Stimulated activated CD8-positive, alpha-beta memory T cell treated with anti-CD3 and anti-CD28 coated beads, Interleukin-15, amount 100 ng/mL, for 1 hour (primary cell): Measurements from ENCODE around the gene AGBL1.

ENCODE experiments used
- DNase-seq: peaks from one replicate; pipeline ENCODE4 v3.0.0-alpha.2; 2020; ENCODE audit warnings: low read depth

Gene AGBL1

DNA sequence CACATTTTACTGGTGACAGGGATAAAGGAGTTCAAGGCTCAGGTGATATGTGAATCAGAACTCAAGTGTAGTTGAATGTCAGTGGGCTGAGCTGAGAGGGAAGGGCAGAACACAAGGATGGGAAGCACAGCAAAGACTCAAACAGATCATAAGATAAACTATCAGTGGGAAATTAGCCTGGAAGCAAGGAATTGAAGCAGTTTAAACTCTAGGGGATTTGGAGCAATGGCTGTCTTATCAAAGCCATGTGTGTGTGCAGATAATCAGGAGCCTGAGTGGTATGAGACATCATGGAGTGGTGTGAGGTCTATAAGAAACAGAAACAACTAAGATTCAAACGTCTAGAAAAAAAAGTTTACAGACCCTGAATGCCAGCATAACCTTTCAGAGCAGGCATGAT lies 634.6 kb downstream of the AGBL1 start:
- DNase-seq: no peak

DNA sequence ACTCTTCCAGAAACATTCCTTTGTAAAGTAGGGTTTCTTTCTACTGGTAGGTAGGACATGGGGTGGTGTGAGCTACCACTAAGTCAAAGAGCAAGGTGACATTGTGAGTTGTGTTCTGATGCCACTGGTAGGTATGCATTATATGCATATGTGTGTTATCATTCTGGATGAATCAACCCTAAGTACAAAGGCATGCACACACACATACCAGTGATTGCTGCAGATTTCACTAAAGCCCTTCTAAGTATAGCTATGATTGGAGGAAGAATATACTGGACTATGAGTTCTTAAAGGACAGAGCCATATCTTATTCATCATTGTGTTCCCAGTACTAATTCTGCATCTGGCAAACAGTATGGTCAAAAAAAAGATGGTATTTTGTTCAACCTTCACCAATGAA lies 646.0 kb downstream of the AGBL1 start:
- no peak for DNase-seq

DNA sequence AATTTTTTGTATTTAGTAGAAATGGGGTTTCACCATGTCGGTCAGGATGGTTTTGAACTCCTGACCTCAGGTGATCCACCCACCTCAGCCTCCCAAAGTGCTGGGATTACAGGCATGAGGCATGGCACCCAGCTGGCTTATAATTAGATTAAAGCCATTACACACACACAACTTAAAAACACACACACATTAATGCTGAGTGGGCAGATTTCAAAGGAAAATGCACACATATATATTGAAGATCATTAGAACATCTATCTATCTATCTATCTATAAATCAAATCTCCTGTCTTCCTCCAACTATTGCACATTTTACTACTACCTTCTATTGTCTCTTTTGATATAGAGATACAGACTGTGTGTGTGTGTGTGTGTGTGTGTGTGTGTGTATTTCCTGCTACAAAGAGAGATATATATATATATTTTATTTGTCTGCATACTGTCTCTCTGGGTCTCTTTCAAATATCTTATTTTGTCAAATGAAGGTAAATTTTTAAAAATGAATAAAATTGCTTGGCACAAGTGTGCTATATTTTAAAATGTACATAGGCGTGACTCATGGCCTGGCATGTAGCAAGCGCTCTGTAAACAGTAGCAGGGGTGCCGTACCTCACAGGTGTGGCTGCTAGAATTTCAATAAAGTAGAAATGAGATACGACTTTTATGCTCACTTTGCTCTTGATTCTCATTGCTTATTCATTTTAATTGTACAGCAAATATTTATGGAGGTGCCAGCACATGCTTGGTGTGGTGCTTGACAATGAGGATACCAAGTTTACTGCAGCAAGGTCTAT lies 655.8 kb downstream of the AGBL1 start:
- no peak for DNase-seq

DNA sequence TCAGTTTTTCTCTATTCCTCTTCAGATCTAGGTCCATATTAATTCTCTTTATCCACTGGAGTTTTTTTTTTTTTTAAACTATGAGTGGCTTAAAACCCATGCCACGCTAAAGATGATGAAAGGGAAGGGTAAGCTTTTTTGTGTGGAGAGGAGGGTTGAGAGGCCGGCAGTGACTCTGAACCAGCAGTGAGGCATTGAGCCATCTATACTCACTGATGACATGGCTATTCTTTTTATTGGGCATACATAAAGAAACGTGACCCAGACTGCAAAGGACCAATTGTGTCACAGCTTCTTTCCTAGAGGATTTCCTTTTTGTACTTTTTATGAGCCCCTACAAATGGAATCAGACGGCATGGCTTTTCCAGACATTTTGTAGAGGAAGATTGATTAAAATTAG lies 662.2 kb downstream of the AGBL1 start:
- no peak for DNase-seq

GRCh38 chr15:86743283-86743903 lies 663.7 kb downstream of the AGBL1 start:
- peak; percentile 36 for DNase-seq

GRCh38 chr15:86744198-86744780 lies 664.6 kb downstream of the AGBL1 start:
- DNase-seq: no peak

DNA sequence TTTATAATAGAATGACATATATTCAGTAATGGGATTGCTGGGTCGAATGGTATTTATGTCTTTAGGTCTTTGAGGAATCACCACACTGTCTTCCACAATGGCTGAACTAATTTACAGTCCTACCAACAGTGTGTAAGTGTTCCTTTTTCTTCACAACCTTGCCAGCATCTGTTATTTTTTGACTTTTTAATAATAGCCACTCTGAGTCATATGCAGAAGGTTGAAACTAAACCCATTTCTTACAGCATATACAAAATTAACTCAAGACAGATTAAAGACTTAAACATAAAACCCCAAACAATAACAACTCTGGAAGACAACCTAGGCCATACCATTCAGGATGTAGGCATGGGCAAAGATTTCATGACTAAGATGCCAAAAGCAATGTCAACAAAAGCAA lies 671.4 kb downstream of the AGBL1 start:
- no peak for DNase-seq

DNA sequence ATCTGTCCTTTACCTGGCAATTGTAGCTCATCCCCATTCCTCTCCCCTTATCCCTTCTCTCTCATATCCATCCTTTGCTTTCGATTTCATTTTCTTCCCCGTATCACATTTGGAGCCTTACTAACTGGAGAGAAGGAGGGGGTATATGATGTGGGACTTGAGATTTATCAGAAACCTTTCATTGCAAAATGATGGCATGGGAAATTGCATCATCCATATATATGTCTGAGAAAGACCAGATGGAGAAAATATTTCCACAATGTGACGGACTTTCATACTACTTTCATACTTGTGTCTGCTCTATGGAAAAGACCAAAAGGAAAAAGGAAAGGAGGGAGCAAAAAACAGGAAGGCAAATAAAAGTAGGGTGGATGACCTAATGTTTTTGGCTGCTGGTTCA lies 675.2 kb downstream of the AGBL1 start:
- DNase-seq: no peak

DNA sequence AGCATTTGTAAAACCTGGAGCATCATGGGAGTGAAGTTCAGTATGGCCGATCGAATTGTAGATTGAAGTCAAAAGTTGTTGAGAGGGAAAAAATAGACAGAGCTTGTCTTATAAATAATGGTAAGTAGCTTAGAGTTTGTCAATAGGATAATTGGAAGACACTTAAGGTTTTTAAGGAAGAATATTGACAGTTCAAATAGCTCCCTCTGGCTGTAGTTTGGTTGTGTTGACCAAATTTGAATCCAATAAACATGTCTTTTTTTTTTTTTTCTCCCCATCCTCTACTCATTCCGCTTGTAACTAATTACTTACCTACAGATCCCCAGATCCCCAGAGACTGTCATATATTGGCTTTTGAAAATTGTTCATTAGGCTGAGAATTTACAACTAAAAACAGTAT lies 677.0 kb downstream of the AGBL1 start:
- DNase-seq: no peak

DNA sequence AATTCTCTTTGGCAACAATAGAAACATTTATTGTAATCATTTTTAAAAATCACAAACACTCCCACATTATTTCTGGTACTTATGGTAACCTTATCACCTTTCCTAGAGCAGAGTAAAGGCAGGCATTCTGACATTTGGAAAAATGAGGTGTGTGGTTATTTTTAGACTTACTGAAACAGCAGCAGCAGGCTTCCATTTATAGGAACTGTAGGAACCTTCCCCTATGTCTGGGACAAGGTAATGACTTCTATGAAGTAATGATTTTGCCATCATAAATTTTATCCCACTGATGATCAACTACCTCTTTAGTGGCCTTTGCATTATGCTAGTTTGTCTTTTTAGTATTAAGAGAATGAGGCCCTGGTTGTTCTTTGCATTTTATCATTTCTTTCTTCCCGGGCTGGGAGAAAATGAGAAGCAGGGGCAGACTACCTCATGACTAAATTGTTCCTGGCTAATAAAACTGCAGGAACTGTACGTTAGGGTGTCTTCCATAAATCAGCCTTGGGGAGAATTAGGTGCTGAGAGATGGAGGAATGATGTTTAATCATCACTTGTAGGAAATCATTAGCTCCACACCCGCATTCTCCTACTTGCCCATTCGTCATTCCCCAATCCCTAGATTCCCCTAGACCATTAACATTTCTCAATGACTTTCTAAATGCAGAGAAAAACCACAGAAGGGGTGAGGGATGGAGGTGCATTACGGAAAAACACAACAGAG lies 680.3 kb downstream of the AGBL1 start:
- DNase-seq: no peak

- DNase-seq: no peak
Observed at GRCh38 chr15:86762874-86763273, 683.2 kb downstream of the AGBL1 start.

- DNase-seq: no peak
Observed at GRCh38 chr15:86764021-86764420, 684.4 kb downstream of the AGBL1 start.

DNA sequence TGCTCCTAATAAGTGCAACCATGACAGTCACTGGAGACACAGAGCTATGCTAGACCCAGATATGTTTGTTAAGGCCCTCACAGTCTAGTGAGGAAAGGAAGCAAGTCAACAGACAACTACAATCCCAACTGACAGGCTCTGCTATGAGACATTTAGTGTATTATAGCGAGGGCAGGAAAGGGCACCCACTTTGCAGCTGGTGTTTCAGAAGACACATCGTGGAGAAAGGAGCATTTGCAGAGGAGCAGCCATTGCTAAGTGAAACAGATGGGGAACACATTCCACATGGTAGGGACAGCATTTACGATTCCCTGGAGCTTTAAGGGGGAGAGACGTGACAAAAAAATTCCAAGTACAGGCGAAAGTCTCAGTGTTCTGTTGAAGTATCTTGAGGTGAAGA lies 685.6 kb downstream of the AGBL1 start:
- DNase-seq: no peak

- DNase-seq: no peak
Observed at GRCh38 chr15:86772369-86773059, 692.8 kb downstream of the AGBL1 start.

GRCh38 chr15:86773736-86774135 lies 694.1 kb downstream of the AGBL1 start:
- no peak for DNase-seq

GRCh38 chr15:86776145-86776544 lies 696.5 kb downstream of the AGBL1 start:
- no peak for DNase-seq

DNA sequence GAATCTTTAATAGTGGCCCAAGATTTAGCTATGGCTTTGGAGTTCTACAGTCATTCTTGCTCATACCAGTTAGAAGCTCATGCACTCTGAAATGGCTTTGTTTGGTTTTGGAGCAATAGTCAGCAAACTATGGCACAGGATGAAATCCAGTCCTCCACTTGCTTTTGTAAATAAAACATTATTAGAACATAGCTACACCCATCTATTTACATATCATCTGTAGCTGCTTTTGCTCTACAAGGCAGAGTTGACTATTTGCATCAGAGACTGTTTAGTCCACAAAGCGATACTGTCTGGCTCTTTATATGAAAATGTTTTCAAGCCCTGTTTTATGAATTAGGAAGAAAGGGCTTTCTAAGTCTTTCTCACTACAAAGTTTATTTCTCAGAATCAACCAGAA lies 716.9 kb downstream of the AGBL1 start:
- no peak for DNase-seq

DNA sequence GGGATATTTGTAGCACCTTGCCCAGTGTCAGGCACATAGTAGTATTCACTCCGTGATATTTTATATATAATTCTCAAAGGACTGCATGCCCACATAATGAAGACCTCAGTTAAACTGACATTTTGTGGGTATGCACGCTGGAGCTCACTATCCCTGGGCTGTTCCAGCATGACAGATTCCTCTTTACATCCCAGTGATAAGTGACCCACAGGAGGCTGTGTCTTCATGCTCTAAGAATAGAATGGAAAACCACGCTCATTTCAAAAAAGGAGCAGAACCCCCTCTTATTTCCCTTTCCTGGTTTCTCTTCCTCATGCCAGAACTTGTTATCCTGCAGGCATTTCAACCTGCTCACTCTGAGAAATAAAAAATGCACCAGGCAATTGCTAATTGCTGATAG lies 717.5 kb downstream of the AGBL1 start:
- DNase-seq: no peak

GRCh38 chr15:86799226-86799625 lies 719.6 kb downstream of the AGBL1 start:
- no peak for DNase-seq

DNA sequence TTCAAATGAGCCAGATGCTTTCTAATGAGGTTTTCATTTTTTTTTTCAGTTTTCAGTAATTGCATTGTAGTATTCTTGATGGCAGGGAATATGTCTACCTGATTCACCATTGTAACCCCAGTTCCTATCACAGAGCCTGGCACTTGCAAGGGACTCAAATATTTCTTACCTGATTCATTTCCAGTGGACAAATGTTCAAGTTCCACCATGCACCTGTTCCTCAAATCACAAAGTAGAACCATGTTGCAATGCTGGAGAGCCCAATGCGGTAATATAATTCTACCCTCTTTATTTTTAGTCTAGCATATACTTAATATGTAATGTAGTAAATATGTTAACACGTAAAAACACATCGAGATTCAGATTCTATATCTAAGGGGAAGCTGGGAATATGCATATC lies 722.6 kb downstream of the AGBL1 start:
- DNase-seq: no peak

DNA sequence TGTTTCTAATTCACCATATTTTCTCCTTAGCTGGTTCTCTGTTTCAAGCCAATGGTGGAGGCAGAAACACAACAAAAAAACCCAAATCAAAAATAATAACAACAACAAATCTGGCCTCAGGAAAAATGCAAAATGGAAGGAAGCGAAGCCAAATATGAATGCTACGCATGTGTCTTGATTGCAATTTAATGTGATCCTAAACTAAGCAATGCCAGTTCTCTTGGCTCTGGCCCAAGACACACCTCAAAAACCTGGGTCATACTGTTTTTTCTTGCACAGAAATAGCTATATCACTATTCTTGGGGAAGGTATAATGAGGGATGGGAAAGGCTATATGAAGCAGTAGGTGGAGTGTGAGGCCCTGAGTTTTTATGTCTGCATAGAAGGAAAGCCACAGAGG lies 724.7 kb downstream of the AGBL1 start:
- DNase-seq: no peak

DNA sequence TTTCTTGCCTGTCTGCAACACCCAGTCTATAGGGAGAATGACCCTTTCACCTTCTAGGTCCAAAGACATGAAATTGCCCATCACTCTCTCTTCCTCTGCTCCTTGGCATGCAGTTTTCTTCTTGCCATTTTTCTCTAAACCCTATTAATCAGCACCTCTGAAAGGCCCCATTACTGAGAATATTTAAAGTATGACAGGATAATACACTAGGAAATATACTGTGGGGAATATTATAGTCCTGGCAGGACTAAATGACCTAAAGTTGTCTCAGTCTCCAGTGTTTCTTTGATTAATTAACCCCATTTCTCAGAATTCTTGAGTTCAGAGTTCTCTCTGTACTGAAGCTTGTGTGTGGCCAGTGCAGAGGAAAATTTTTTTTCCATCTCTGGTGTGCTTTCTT lies 730.7 kb downstream of the AGBL1 start:
- no peak for DNase-seq
